HEK293T (cell line): ENCODE data around the gene TSPAN6.

Source experiments
- ARNT ChIP-seq: fragments of 450-650 bp; IDR thresholded peaks from 2 replicates; pipeline ENCODE4 v1.6.1; 2017; ENCODE audit warnings: mild to moderate bottlenecking
- BHLHE40 ChIP-seq: fragments of 450-650 bp; IDR thresholded peaks from 2 replicates; pipeline ENCODE4 v1.6.1; 2016; ENCODE audit warnings: mild to moderate bottlenecking, moderate library complexity, borderline replicate concordance
- ELF4 ChIP-seq: fragments of 450-650 bp; IDR thresholded peaks from 2 replicates; pipeline ENCODE4 v1.6.1; 2017; ENCODE audit warnings: antibody characterized with exemption
- FOXA1 ChIP-seq: fragments of 450-650 bp; IDR thresholded peaks from 2 replicates; pipeline ENCODE4 v1.6.1; 2016; ENCODE audit warnings: mild to moderate bottlenecking
- FOXK2 ChIP-seq: fragments of 450-650 bp; IDR thresholded peaks from 2 replicates; pipeline ENCODE4 v1.6.1; 2016; ENCODE audit warnings: mild to moderate bottlenecking
- FOXM1 ChIP-seq: fragments of 450-650 bp; IDR thresholded peaks from 2 replicates; pipeline ENCODE4 v1.6.1; 2017; ENCODE audit warnings: mild to moderate bottlenecking, borderline replicate concordance
- HDGF ChIP-seq: fragments of 450-650 bp; IDR thresholded peaks from 2 replicates; pipeline ENCODE4 v1.6.1; 2017; ENCODE audit warnings: antibody characterized with exemption, borderline replicate concordance
- LEF1 ChIP-seq: fragments of 450-650 bp; IDR thresholded peaks from 2 replicates; pipeline ENCODE4 v1.6.1; 2017; ENCODE audit warnings: mild to moderate bottlenecking, borderline replicate concordance
- NFRKB ChIP-seq: fragments of 450-650 bp; IDR thresholded peaks from 2 replicates; pipeline ENCODE4 v1.6.1; 2016; ENCODE audit warnings: mild to moderate bottlenecking, moderate library complexity
- SP1 ChIP-seq: fragments of 450-650 bp; IDR thresholded peaks from 2 replicates; pipeline ENCODE4 v1.6.1; 2017
- SUZ12 ChIP-seq: fragments of 450-650 bp; IDR thresholded peaks from 2 replicates; pipeline ENCODE4 v1.6.1; 2016; ENCODE audit warnings: mild to moderate bottlenecking
- TARDBP ChIP-seq: fragments of 450-650 bp; IDR thresholded peaks from 2 replicates; pipeline ENCODE4 v1.6.1; 2016
- ZNF384 ChIP-seq: fragments of 450-650 bp; IDR thresholded peaks from 2 replicates; pipeline ENCODE4 v1.6.1; 2016

GRCh38 chrX:100636321-100636991, at the start of gene TSPAN6:
- TF ChIP-seq ELF4 (peak; percentile 12; the same call in 1 of the 2 replicates), NFRKB (no peak), FOXA1 (no peak), SUZ12 (no peak), FOXM1 (no peak), FOXK2 (no peak), SP1 (no peak), ZNF384 (peak; percentile 30; the same call in 1 of the 2 replicates), TARDBP (no peak), BHLHE40 (no peak), ARNT (no peak), LEF1 (no peak), HDGF (no peak)
